Activated naive CD8-positive, alpha-beta T cell treated with anti-CD3 and anti-CD28 coated beads for 36 hours (primary cell): Measurements from ENCODE around the gene PDE4D. TPM values are rescaled to one million over a fixed set of nuclear protein-coding genes. Genes with fewer than 3 reads are reported as not detected.
"Not testable (repeated sequence)": the region's sequence is repeated elsewhere in the genome, so short reads cannot be mapped to it uniquely, and the experiment has no call there.

Experiments
- DNase-seq: peaks from one replicate; pipeline ENCODE4 v3.0.0; 2021
- H3K27ac Mint-ChIP-seq: one replicate; pipeline ENCODE4 v1.8.0; 2022; ENCODE audit warnings: mild to moderate bottlenecking, moderate library complexity, mixed read lengths
- H3K27me3 Mint-ChIP-seq: one replicate; pipeline ENCODE4 v1.8.0; 2022; ENCODE audit warnings: mild to moderate bottlenecking, mixed read lengths
- H3K36me3 Mint-ChIP-seq: one replicate; pipeline ENCODE4 v1.8.0; 2021; ENCODE audit warnings: mild to moderate bottlenecking, mixed read lengths
- H3K4me1 Mint-ChIP-seq: one replicate; pipeline ENCODE4 v1.8.0; 2021; ENCODE audit warnings: mixed read lengths
- H3K4me3 Mint-ChIP-seq: one replicate; pipeline ENCODE4 v1.8.0; 2022; ENCODE audit warnings: mild to moderate bottlenecking, moderate library complexity, mixed read lengths
- H3K9me3 Mint-ChIP-seq: one replicate; pipeline ENCODE4 v1.8.0; 2022; ENCODE audit warnings: mixed read lengths
- total RNA-seq, 2 experiments: library from RNA; stranded (reverse); gene quantifications; one replicate each; pipeline ENCODE4 v1.2.3, GENCODE V29; 2021

Gene PDE4D
- total RNA-seq, 2 experiments from 2014 or later: 40.7 TPM

DNA sequence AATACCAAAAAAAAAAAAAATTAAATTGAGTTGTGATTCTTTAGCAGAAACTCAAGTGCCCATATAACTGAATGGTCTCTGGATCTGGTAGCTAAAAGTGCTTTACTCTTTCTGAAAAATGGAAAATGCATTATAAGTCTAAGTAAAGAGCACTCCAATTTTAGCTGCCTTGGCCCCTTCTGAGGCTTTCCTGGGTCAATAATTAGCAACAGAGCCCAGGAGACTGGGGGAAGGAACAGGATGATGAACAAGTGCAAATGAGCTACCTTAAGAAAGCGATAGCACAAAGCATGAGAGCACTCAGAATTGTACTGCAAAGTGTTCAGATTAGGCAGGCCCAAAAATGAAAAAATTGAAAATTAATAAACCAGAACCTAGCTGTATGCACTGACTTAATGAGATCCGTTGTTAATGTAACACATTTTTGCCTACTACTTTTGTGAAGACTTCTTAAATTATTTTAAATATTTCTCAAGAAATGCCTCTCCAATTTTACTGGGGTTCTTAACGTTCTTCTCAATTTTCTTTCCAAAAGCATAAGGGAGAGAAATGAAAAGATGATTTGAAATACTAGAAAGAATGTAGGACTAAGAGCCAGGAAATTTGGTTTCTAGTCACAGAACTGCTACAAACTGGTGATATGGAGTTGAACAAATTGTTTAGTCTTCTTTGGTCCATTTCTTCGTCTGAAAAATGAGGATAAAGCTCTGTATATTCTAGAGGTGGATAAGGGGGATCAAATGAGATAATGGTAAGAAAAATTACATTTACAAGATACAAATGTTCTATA lies 566.1 kb downstream of the PDE4D start:
- Mint-ChIP-seq H3K4me1 (no peaks in the 10 kb centered on the region), H3K27me3 (peaks cover 30% of the 10 kb centered on the region), H3K27ac (no peak overlapping the region), H3K4me3 (no peak overlapping the region), H3K9me3 (no peaks in the 10 kb centered on the region), H3K36me3 (no peaks in the 10 kb centered on the region)
- DNase-seq: no peak

DNA sequence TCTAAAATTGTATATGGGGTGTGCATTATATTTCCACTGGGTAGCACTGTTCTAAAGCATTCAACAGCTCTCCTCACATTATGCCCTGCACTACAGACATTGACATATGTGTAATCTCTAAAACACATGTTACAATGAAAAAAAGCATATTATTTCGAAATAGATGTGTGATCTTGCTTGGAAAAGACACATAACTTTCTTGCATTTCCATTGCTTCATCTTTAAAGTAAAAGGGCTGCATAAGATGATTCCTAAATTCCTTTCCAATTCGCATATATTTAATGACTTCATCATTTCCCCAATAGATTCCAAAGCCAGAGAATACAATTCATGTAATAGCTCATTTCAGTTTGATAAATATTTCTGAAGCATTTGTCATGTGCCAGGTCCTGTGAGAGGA lies 566.9 kb downstream of the PDE4D start:
- no peaks in the 10 kb centered on the region for H3K9me3 Mint-ChIP-seq
- no peaks in the 10 kb centered on the region for H3K36me3 Mint-ChIP-seq
- no peak overlapping the region for H3K4me3 Mint-ChIP-seq
- no peaks in the 10 kb centered on the region for H3K4me1 Mint-ChIP-seq
- no peak for DNase-seq
- H3K27ac Mint-ChIP-seq: no peak overlapping the region
- H3K27me3 Mint-ChIP-seq: peaks cover 27% of the 10 kb centered on the region

DNA sequence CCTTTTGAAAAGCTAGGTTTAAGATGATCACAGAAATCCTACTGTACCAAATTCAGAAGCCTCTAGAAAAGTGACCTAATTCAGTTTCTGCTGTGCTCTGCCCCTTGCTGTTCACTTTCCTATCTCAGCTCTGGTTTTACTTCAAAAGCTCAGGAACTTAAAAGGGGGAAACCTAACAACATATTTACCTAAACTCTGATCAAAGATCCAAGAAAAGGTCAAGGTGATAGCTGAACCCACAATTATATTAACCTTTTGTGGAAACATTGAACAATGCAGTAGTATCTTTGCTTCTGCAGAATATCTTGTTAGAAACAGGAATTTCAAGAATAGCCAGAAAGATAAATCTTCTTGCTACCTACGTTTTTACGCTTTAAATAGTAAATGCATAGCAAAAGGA lies 568.5 kb downstream of the PDE4D start:
- peaks cover 23% of the 10 kb centered on the region for H3K27me3 Mint-ChIP-seq
- no peak overlapping the region for H3K4me3 Mint-ChIP-seq
- DNase-seq: no peak
- no peaks in the 10 kb centered on the region for H3K9me3 Mint-ChIP-seq
- no peaks in the 10 kb centered on the region for H3K4me1 Mint-ChIP-seq
- H3K36me3 Mint-ChIP-seq: no peaks in the 10 kb centered on the region
- H3K27ac Mint-ChIP-seq: no peak overlapping the region

DNA sequence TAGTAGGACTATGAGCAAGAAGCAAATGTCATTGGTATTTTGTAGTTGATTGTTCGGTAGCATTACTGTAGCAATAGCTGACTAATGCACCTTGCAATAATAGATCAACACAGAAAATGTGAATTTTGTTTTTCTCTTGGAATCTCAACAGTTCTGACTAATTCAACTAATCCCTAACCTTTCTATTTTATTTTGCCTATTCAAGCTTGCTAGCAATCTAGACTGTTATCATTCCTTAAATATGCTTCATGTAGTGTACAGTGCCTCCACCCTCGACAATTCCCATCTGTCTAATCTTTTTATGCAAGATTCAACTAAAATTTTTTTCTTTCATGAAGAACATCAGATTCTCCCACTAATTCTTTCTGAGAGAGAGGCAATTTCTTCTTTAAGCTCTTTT lies 570.6 kb downstream of the PDE4D start:
- H3K27ac Mint-ChIP-seq: no peak overlapping the region
- H3K4me1 Mint-ChIP-seq: no peaks in the 10 kb centered on the region
- no peak for DNase-seq
- H3K27me3 Mint-ChIP-seq: peaks cover 23% of the 10 kb centered on the region
- H3K9me3 Mint-ChIP-seq: no peaks in the 10 kb centered on the region
- no peaks in the 10 kb centered on the region for H3K36me3 Mint-ChIP-seq
- no peak overlapping the region for H3K4me3 Mint-ChIP-seq

DNA sequence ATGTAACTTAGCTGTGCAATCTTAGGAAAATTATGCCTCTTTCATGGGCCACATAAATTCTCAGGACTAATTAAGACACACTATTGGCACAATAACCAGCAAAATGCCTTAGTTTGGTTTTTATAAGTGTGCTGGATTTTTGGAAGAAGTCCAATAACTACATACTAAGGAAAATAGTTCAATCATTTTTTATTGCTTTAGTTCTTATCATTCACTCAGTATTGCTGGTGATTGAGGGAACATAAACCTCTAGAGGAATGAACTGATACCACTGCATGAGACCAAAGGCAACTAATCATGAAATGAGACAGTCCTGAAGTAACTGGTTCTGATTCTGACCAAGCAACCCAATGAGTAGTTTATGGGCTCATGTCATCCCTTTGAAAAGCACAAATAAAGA lies 571.5 kb downstream of the PDE4D start:
- no peaks in the 10 kb centered on the region for H3K36me3 Mint-ChIP-seq
- no peak for DNase-seq
- no peak overlapping the region for H3K4me3 Mint-ChIP-seq
- no peaks in the 10 kb centered on the region for H3K9me3 Mint-ChIP-seq
- no peaks in the 10 kb centered on the region for H3K4me1 Mint-ChIP-seq
- peaks cover 19% of the 10 kb centered on the region for H3K27me3 Mint-ChIP-seq
- H3K27ac Mint-ChIP-seq: no peak overlapping the region

DNA sequence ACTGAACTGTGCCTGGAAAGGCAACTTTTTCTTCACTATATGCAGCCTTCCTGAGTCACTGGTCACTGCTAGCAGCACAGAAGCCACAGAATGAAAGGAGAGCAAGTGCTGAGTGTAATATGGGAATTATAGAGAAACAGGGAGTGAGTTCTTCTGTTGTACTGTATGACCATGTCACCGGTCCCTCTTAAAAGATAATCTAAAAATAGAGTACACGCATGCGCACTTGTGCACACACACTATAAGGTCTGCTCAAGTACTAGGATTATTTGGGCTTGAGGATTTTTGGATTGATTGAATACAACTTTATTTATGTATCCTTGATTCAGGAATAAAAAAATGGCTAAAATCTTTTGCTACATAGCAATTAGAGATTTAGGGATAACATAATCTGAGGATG lies 571.9 kb downstream of the PDE4D start:
- Mint-ChIP-seq H3K9me3 (no peaks in the 10 kb centered on the region), H3K36me3 (no peaks in the 10 kb centered on the region), H3K27ac (no peak overlapping the region), H3K27me3 (peaks cover 15% of the 10 kb centered on the region), H3K4me1 (no peaks in the 10 kb centered on the region), H3K4me3 (no peak overlapping the region)
- no peak for DNase-seq

DNA sequence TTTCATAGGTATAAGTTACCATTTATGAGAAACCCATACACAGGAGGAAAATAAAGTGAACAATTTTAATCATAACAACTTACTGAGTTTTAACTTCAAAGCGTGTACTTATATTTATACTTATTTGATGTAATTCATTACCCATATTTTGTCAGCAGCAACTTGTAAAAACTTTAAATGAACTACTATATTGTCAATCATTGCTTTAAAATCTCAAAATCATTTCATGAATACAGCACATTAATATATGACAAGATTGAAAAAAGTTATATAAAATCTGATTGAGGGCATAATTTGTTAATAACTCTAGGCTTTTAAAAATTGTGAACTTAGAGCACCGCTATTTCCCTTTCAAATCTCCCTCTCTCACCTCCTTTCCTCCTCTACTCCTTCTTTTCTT lies 573.1 kb downstream of the PDE4D start:
- Mint-ChIP-seq H3K9me3 (no peaks in the 10 kb centered on the region), H3K4me1 (no peaks in the 10 kb centered on the region), H3K27ac (no peak overlapping the region), H3K36me3 (no peaks in the 10 kb centered on the region), H3K27me3 (peaks cover 13% of the 10 kb centered on the region), H3K4me3 (no peak overlapping the region)
- no peak for DNase-seq

DNA sequence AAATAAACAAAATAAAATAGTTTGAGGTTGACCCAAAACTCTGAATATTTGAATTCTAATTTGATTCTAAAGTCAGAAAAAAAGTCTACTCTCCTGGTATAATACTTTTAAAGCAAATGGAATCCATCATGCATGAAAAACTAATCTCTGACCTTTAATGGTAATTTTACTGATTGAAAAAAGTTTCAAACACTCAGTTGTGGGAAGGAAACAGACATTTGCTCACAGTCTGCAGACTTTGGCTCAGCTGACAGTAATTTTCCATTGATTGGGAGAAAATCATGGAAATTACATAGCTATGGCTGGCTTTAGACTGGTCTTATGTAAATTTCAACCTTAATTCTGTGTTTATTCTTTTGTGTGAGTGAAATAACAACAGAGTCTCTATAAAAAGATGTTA lies 574.3 kb downstream of the PDE4D start:
- Mint-ChIP-seq H3K4me1 (no peaks in the 10 kb centered on the region), H3K27ac (no peak overlapping the region), H3K27me3 (peaks cover 9% of the 10 kb centered on the region), H3K4me3 (no peak overlapping the region), H3K36me3 (no peaks in the 10 kb centered on the region), H3K9me3 (no peaks in the 10 kb centered on the region)
- DNase-seq: no peak

DNA sequence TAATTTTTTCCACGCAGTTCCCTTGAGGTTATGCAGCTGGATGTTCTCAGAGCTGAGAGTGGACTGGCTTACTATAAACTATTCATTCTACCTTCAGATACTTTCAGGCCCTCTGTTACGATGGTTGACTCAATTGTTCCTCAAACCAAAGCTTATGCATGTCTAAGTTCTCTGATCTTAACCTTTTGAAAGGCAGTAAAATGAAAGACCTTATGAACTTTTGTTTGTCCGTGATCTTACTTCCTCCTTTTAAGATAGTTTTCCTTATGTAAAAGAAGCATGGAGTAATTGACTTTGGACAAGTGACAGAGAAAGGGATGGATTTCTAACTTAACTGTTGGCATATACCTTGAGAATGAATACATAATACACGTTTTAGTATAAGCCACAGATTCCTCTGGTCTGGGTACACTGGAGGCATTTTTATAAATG lies 575.7 kb downstream of the PDE4D start:
- no peaks in the 10 kb centered on the region for H3K27me3 Mint-ChIP-seq
- no peak overlapping the region for H3K4me3 Mint-ChIP-seq
- no peak overlapping the region for H3K27ac Mint-ChIP-seq

DNA sequence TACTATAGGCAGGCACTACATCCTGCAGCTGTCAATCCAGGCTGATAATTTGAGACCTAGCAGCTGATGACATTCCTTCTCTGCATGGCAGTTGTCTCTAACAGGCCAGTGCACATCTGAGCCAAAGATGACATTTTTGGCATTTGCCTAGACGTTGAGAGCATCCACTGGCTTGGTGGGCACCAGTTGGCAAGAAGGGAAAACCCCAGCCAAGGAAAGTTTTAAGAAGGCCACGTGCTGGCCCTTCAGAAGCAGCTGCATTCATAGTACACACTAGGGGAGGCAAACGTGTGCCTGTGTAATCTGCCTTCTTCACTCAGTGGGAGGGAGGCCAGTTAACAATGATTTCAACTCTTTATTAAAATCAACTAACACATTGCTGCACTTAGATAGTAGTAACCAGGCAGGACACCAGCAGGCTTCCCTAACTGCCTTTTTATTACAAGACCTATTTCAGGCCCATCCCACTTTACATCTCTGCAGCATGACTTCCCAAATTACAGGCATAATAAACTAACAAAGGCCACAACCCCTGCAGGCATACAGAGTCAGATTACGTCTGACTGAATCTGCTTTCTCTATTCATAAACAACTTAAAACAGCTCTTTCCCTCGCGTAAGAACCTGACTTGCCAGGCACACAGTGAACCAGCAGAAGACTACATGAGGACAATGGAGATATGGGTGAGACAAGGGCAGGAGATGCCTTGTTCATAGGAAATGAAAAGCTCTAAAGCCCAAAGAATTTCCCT lies 576.3 kb downstream of the PDE4D start:
- Mint-ChIP-seq H3K4me3 (no peak overlapping the region), H3K9me3 (no peaks in the 10 kb centered on the region), H3K27ac (no peak overlapping the region), H3K36me3 (no peaks in the 10 kb centered on the region), H3K4me1 (no peaks in the 10 kb centered on the region), H3K27me3 (peaks cover 2% of the 10 kb centered on the region)
- DNase-seq: no peak

More for the DNA sequence above, 575.7 kb downstream of the PDE4D start:
- H3K9me3 Mint-ChIP-seq: no peaks in the 10 kb centered on the region
- no peaks in the 10 kb centered on the region for H3K4me1 Mint-ChIP-seq
- DNase-seq: no peak
- H3K36me3 Mint-ChIP-seq: no peaks in the 10 kb centered on the region

DNA sequence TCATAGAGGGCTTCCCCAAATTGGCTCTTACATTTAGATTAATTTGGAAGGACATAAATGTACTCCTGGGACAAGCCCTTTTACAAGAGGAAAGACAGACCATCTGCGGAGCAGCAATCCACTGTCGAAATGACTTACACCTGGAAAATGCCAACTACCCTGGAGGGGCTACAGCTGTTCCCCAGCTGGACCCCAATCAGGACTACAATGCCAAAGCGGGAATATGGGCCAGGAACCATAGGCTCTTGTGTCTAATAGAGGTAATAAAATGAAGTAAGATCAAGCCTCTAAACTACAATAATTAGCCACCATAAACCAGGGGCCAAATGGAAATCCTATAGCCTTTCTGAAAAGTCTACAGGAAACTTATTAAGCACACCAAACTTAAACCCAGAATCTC lies 581.3 kb downstream of the PDE4D start:
- no peaks in the 10 kb centered on the region for H3K36me3 Mint-ChIP-seq
- no peak overlapping the region for H3K27ac Mint-ChIP-seq
- H3K4me1 Mint-ChIP-seq: no peaks in the 10 kb centered on the region
- H3K27me3 Mint-ChIP-seq: peaks cover 4% of the 10 kb centered on the region
- no peaks in the 10 kb centered on the region for H3K9me3 Mint-ChIP-seq
- no peak for DNase-seq
- no peak overlapping the region for H3K4me3 Mint-ChIP-seq

DNA sequence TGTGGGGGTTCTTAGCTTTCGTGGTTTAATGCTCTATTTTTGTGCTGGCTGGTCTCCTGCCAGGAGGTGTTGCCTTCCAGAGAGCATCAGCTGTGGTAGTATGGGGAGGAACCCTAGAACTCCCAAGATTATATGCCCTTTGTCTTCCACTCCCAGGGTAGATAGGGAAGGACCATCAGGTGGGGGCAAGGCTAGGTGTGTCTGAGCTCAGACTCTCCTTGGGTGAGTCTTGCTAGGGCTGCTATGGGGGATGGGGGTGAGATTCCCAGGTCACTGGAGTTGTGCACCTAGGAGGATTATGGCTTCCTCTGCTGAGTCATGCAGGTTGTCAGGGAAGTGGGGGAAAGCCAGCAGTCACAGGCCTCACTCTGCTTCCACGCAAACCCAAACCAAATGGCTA lies 584.8 kb downstream of the PDE4D start:
- not testable (repeated sequence) for H3K4me1 Mint-ChIP-seq, DNase-seq, H3K27me3 Mint-ChIP-seq, H3K4me3 Mint-ChIP-seq, H3K9me3 Mint-ChIP-seq, H3K36me3 Mint-ChIP-seq, H3K27ac Mint-ChIP-seq

DNA sequence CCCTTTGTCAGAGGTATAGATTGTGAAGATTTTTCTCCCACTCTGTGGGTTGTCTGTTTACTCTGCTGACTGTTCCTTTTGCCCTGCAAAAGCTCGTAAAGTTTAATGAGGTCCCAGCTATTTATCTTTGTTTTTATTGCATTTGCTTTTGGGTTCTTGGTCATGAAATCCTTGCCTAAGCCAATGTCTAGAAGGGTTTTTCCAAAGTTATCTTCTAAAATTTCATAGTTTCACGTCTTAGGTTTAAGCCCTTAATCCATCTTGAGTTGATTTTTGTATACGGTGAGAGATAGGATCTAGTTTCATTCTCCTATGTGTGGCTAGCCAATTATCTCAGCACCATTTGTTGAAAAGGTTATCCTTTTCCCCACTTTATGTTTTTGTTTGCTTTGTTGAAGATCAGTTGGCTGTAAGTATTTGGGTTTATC lies 590.2 kb downstream of the PDE4D start:
- not testable (repeated sequence) for H3K36me3 Mint-ChIP-seq, H3K27me3 Mint-ChIP-seq, H3K9me3 Mint-ChIP-seq

DNA sequence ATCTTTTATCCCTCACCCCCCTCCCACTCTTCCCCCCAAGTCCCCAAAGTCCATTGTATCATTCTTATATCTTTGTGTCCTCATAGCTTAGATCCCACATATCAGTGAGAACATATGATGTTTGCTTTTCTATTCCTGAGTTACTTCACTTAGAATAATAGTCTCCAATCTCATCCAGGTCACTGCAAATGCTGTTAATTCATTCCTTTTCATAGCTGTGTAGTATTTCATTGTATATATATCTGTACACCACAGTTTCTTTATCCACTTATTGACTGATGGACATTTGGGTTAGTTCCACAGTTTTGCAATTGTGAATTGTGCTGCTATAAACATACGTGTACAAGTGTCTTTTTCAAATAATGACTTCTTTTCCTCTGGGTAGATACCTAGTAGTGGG lies 591.0 kb downstream of the PDE4D start:
- not testable (repeated sequence) for DNase-seq, H3K27ac Mint-ChIP-seq, H3K4me3 Mint-ChIP-seq, H3K27me3 Mint-ChIP-seq, H3K36me3 Mint-ChIP-seq, H3K4me1 Mint-ChIP-seq, H3K9me3 Mint-ChIP-seq

More for the DNA sequence above, 590.2 kb downstream of the PDE4D start:
- H3K4me3 Mint-ChIP-seq, H3K4me1 Mint-ChIP-seq, H3K27ac Mint-ChIP-seq, DNase-seq: not testable (repeated sequence)

DNA sequence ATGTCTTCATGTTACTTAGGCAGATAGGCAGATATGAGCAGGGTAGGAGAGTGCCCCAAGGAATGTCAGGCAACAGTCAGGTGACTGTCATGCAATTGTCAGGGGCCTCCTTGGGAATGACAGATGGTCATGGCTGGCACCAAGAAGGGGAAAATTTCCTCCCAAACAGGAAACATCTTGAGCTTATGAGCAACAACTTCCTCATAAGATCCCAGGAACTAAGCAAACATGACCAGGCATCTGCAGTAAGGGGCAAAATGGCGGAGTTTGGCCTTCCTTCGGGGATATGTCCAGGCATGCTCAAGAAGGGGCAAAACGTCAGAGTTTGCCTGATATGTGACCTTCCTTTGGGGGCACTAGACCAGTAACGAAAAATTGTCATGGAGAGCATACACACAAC lies 591.8 kb downstream of the PDE4D start:
- no peak for DNase-seq
- Mint-ChIP-seq H3K4me3 (no peak overlapping the region), H3K27me3 (no peaks in the 10 kb centered on the region), H3K4me1 (peaks cover 10% of the 10 kb centered on the region), H3K36me3 (no peaks in the 10 kb centered on the region), H3K9me3 (peaks cover 2% of the 10 kb centered on the region), H3K27ac (no peak overlapping the region)

DNA sequence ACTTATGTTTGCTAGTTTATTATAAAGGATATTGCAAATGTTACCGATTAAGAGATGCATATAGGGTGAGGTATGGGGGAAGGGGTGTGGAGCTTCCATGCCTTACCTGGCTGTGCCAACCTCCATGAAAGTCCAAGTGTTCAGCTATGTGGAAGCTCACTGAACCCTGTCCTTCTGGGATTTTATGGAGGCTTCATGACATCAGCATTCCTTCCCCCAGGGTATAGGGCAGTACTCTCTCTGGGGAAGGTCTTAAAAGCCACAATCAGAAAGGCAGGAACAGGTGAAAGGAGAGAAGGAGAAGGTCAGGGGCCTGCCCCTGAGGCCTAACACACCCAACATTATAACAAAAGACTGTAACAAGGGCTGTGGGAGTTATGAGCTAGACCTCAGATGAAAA lies 592.6 kb downstream of the PDE4D start:
- H3K36me3 Mint-ChIP-seq: no peaks in the 10 kb centered on the region
- H3K9me3 Mint-ChIP-seq: peaks cover 2% of the 10 kb centered on the region
- H3K27me3 Mint-ChIP-seq: no peaks in the 10 kb centered on the region
- peaks cover 13% of the 10 kb centered on the region for H3K4me1 Mint-ChIP-seq
- no peak for DNase-seq
- H3K27ac Mint-ChIP-seq: no peak overlapping the region
- H3K4me3 Mint-ChIP-seq: no peak overlapping the region
